Measurements from ENCODE around the gene ATG14.
"Not testable (repeated sequence)": the region's sequence is repeated elsewhere in the genome, so short reads cannot be mapped to it uniquely, and the experiment has no call there.

ATG14 gene

GRCh38 chr14:55347748-55348147, 63.9 kb downstream of the ATG14 start:
- DNase-seq = no peak

DNA sequence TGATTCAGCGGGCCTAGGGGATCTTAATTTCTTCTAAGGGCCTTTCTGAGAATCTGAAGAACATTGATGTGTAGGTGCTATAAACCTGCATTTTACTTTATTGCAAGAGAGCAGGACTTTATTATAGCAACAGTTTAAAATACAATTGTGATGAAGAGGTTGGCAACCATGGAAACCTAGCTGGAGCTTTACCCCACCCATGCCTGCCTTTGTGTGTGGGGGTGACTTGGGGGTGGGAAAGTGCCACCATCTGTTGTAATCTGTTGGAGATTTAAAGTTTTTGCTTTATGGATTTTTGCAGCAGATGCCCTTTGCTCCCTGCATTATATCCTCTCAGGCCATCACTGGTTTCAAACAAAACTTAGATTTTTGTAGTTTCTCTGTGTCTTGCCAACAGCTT, 64.6 kb downstream of the ATG14 start:
- no peak for DNase-seq

GRCh38 chr14:55344582-55345163, 67.0 kb downstream of the ATG14 start:
- not testable (repeated sequence) for DNase-seq

DNA sequence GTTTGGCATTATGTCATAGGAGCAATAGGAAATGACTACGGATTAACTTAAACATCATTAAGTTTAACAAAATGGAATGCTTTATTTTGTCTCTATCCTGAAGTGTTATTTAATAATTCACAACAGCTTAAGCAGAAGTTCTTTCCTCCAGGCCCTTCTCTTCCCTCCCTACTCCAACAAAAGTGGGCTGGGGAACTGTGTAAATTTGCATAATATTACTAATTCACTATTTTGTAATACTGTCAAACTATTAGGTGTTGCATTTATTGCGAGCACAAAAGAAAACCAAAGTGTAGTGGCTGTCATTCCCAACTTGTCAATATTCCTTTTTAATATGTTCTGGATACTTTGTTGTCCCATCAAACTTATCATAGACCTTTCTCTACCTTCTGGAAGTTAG, 69.8 kb downstream of the ATG14 start:
- DNase-seq = no peak

GRCh38 chr14:55340482-55340881, 71.1 kb downstream of the ATG14 start:
- no peak for DNase-seq

DNA sequence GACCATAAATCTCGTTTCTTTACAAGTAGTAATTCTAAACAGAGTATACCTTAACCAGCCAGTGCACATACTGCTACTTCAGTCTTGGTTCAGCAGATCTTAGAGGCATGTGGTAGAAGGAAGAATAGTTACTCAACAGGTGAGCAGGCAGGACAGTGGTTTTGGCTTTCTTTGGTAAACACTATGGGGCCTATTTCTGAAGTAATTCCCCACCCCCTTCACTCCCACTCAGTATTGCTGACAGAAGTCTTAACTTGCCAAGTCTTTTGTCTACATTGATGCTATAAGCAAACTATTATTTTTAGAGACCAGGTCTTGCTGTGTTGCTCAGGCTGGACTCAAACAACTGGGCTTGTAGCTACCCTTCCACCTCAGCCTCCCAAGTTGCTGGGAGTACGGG, 71.9 kb downstream of the ATG14 start:
- DNase-seq = no peak

GRCh38 chr14:55336691-55337090, 74.9 kb downstream of the ATG14 start:
- no peak for DNase-seq

GRCh38 chr14:55336162-55336561, 75.5 kb downstream of the ATG14 start:
- DNase-seq = no peak

DNA sequence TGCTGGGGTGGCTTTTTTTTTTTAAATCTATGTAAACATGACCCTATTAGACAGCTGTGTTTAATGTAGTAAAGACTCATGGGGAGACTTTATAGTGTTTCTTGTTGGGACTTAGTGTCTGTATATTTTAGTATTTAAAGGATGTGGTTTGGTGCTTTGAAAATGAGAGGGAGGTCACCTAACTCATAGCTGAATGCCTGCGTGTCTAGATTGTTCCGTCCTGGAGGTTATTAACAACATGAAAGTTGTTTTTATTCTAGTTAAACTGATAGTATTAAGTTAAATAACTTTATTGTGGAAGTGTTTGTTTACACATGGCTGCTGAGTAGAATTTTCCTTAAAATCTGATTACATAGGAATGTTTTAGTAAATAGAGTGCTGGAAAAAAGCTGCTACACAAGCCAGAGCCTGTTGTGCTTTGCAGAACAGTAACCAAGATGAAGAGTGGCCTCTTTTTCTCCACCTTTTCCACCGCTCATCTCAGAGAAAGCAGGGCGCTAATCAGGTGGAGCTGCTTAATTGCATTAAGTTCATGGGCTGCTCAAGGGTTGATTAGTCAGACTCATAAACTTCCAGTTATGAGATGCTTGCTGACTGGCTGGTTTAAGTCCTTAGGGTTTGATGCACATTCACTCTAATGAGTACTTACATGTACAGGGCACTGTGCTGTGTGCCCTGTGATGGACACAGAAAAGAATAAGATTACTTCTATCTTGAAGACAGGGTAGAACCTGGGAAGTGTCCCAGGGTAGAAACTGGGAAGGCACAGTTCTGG, 77.7 kb downstream of the ATG14 start:
- no peak for DNase-seq

GRCh38 chr14:55332654-55333570, 78.7 kb downstream of the ATG14 start:
- no peak for DNase-seq

DNA sequence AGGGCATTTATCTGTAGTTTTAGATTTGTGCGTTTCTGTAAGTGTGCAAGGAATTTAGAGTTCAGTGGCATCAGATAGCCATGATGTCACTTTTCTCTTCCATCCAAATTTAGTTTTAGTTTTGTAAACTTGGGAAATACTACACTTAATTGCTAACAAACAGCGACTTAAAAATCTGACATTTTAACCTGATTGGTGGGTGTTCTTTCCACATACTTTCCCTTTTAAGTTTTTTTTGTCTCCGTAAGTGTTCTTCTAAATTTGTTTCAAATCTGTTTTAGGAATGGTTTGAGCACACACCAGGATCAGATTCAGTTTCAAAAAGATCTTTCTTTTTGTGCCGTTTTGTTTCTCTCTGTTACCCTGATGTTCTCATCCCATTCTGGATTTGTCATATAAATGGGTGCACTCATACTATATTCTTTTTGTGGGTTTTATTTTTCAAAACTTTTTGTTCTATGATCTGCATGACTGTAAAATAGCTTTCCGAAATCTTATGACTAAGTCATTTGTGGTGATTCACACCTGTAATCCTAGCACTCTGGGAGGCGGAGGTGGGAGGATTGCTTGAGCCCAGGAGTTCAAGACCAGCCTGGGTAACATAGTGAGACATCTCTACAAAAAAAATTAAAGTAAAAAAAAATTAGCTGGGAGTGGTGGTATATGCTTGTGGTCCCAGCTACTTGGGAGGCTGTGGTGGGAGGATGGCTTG, 81.5 kb downstream of the ATG14 start:
- no peak for DNase-seq

DNA sequence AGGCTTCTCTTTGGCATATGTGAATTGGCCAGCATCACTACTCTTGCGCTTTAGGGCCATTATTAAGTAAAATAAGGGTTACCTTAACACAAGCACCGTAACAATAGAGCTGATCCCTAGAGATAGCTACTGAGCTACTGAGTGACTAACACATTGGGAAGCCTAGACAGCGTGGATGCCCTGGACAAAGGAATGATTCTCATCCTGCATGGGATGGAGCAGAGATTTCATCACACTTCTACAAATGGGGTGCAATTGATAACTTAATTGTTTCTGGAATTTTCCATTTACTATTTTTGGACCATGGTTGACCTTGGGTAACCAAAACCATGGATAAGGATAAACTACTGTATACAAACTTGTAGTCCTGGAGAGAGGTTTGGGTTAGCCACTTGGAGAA, 83.3 kb downstream of the ATG14 start:
- no peak for DNase-seq

- no peak for DNase-seq
Measured at GRCh38 chr14:55327179-55327578, 84.5 kb downstream of the ATG14 start.

GRCh38 chr14:55324812-55325211, 86.8 kb downstream of the ATG14 start:
- DNase-seq = no peak

DNA sequence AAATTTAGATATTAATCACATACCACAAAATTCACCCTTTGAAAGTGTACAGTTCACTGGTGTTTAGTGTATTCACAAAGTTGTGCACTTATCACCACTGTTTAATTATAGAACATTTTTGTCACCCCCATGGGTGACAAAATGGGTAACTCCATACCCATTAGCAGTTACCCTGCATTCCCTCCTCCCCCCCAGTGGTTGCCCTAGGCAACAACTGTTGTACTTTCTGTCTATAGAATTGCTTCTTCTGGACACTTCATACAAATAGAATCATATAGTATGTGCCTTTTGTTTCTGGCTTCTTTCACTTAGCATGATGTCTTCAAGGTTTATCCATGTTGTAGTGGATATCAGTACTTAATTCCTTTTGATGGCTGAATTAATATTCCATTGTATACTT, 87.7 kb downstream of the ATG14 start:
- no peak for DNase-seq

GRCh38 chr14:55318694-55319093, 92.9 kb downstream of the ATG14 start:
- no peak for DNase-seq

GRCh38 chr14:55317542-55318306, 93.9 kb downstream of the ATG14 start:
- DNase-seq = no peak

DNA sequence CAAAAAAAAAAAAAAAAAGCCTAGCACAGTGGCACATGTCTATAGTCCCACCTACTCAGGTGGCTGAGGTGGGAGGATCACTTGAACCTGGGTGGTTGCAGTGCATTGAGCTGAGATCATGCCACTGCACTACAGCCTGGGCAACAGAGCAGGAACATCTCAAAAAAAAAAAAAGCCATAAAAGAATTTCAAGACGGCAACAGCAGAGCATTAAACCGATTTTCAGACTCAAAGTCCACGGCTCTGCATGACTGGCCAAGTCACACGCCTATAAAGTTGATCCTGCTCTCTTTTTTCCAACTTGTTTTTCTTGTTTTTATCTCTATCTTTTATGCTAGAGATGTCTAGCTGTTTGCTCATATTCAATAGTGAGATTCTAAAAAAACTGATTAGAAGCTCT, 95.1 kb downstream of the ATG14 start:
- DNase-seq = no peak
